HG03175 (cell line): ENCODE data around the gene CTSO.
A peak's percentile ranks its signal among the peaks of the same experiment; 100 is the strongest.
"Not testable (repeated sequence)": the region's sequence is repeated elsewhere in the genome, so short reads cannot be mapped to it uniquely, and the experiment has no call there.

Experiments
- ATAC-seq: cut with Tn5 transposase; IDR thresholded peaks from one replicate; pipeline ENCODE4 v1.9.1; 2021; ENCODE audit warnings: mild to moderate bottlenecking, moderate library complexity; ENCODE audit not compliant: unreplicated experiment

Gene CTSO

GRCh38 chr4:155956461-155956860 is 2.8 kb upstream of the CTSO start:
- no peak for ATAC-seq

GRCh38 chr4:155954939-155955338 is 1.3 kb upstream of the CTSO start:
- no peak for ATAC-seq

GRCh38 chr4:155954118-155954685 is 536 bp upstream of the CTSO start:
- no peak for ATAC-seq

- ATAC-seq, result no peak
Observed at GRCh38 chr4:155952501-155952901, 1.2 kb downstream of the CTSO start.

GRCh38 chr4:155950461-155950860 is 3.2 kb downstream of the CTSO start:
- no peak for ATAC-seq

GRCh38 chr4:155948541-155948940 is 5.1 kb downstream of the CTSO start:
- ATAC-seq, result no peak

DNA sequence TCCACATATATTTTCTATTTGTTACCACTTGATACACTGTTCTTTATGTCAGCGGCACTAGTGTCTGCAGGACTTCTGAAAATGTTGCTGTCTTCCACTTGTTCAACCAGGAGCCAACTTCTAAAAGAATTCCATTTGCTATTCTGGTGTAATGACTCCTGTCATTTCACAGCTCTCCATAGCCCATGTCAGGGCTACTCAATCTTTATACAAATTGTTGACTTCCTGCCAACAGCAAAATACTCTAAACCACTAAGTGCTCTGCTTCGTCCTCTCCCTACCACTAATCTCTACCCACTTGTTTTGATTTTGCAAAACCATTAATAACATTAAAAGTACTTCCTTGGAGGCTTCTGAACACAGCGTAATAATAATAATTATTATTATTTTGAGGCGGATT is 7.2 kb downstream of the CTSO start:
- ATAC-seq, result no peak

GRCh38 chr4:155944516-155944915 is 9.2 kb downstream of the CTSO start:
- no peak for ATAC-seq

DNA sequence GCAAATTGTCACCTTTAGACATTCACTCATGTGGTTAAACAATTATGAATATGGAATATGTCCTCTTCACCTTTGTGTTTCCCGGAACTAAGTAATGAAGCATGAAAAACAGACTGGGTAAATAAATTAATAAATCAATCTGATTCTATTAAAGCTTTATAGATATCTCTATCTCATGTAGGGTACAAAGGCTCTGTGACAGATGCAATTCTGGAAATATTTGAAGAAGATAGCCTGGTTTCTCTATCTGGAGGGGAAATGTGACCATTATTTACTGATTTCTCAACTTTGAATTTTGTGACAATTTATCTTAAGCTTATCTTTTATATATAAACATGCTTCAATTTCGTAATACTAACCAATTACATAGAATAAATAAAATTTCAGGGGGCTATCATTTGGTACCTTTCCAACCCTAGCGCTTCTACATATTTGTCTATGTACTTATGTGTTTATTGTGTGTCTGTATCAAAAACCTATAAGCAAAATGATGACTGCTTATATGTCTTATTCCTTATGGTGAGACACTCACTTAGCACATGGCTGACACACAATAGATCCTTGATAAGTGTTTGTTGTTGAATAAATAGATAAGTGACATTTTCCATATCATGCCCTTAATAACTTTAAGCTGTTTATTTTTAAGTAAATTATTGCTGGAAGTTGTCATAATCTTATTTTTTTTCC is 9.9 kb downstream of the CTSO start:
- no peak for ATAC-seq

DNA sequence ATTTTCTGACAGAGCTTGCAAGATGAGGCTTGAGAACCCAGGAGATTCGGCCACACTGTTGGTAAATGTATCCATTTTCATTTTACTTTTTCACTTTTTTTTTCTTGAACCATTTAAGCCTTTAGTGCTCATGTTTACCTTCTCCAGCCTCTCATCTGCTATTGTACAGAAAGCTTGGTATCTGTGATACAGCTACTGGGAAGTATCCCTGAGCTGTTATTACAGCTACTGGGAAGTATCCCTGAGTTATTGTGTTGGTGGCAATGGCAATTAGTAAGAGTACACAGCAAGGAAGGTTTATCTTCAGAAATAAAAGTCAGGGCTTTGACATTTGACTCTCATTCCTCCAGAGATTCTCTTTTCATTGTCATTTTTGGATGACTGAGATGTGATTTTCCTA is 11.8 kb downstream of the CTSO start:
- ATAC-seq, result no peak

- ATAC-seq, result no peak
Observed at GRCh38 chr4:155941085-155941790, 12.4 kb downstream of the CTSO start.

- ATAC-seq, result no peak
Observed at GRCh38 chr4:155935389-155935986, 18.2 kb downstream of the CTSO start.

GRCh38 chr4:155934634-155935033 is 19.0 kb downstream of the CTSO start:
- ATAC-seq, result not testable (repeated sequence)

GRCh38 chr4:155931634-155932033 is 22.0 kb downstream of the CTSO start:
- no peak for ATAC-seq

DNA sequence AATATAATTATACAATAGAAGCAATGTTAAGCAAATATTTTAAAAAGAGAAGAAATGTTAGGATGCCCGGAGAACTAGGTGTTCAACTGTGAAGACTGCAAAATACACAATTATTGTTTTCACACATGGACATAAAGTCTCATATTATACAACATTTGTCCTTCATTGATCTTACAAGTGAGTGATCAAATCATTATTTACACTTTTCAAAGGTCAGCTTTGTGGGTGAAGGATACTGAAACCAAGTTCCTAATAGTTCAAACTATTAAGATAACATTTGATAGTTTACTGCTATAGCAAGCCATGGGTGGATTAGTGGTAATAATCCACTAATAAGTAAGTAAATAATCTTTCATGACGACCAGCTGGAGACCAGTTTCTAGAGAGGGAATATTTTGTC is 23.3 kb downstream of the CTSO start:
- ATAC-seq, result no peak

- peak; percentile 64 for ATAC-seq
Observed at GRCh38 chr4:155929833-155930232, 23.8 kb downstream of the CTSO start.

GRCh38 chr4:155924637-155925036 is 29.0 kb downstream of the CTSO start:
- ATAC-seq, result no peak

DNA sequence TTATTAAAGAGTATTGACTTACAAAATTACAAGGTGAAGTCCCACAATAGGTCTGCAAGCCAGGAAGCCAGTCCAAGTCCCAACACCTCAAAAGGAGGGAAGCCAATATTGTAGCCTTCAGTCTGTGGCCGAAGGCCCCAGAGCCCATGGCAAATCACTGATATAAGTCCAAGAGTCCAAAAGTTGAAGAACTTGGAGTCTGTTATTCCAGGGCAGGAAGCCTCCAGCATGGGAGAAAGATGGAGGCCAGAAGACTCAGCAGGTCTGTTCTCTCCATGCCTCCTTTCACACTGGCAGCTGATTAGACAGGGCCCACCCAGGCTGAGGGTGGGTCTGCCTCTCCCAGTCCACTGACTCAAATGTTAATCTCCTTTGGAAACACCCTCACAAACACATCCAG is 32.1 kb downstream of the CTSO start:
- ATAC-seq, result no peak

DNA sequence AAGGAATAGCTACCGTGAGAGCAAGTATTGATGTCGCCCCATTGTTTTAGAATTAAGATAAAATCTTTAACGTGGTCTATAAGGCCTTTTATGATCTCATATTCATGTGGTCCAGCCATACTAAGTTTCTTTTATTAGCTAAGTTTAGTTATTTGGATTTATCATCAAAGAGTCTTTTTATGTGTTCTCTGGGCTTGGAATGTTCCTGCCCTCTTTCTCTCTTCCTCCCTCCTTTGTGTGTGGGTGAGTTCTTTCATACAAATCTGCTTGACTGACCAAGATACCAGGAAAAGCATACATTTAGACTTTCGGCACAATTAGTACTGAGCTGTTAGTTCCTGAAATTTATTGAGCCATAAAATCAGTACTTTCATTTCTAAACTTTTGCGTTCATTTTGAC is 38.9 kb downstream of the CTSO start:
- ATAC-seq, result no peak

GRCh38 chr4:155911905-155912304 is 41.8 kb downstream of the CTSO start:
- no peak for ATAC-seq

DNA sequence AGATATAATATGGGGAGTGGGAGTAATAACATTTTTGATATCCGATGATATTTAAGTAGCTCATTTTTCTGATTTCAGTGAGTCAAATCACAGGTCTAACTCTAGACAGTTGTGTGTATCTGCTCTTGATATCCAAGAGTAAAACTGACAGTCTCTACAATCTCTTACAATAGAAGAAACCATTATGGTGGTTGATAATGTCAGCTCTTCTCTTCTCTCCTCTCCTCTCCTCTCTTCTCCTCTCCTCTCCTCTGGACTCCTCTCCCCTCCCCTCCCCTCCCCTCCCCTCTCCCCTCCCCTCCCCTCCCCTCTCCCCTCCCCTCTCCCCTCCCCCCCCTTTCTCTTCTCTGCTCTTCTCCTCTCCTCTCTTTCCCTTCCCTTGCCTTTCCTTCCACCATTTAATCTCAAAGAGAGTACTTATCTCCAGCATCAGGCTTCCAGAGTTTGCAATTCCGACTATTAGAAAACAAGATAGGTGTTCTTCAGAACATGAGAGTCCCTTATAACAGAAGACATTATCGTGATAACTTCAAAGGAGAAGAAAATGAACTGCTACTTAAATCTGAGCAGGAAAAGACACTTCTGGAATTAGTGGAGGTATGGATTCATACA is 43.9 kb downstream of the CTSO start:
- ATAC-seq, result no peak
